ENCODE data around the gene CACNB4. TPM values are rescaled to one million over a fixed set of nuclear protein-coding genes. Genes with fewer than 3 reads are reported as not detected.

The CACNB4 gene
- total and polyA plus RNA-seq, 4 donors = 13.8 to 62.9 (median 23.6) TPM

- WGBS (ENCODE audit: insufficient coverage) = 45% methylated on average over 2 of the region's 5 CpGs
- no peaks in the 10 kb centered on the region for H3K9me3 ChIP-seq (ENCODE audit: control insufficient read depth, insufficient read depth, low read length)
- no peaks in the 10 kb centered on the region for H3K4me1 ChIP-seq (ENCODE audit: control insufficient read depth, insufficient read depth, low read length)
- H3K36me3 ChIP-seq (ENCODE audit: control insufficient read depth, insufficient read depth, low read length) = no peaks in the 10 kb centered on the region
- H3K27ac ChIP-seq (ENCODE audit: low read depth, low read length) = no peak overlapping the region
- DNase-seq (ENCODE audit: low read depth in 4 of 6, low spot score in 6 of 6) = peak in 1 of 6 donors; percentile 28
- H3K27me3 ChIP-seq (ENCODE audit: control insufficient read depth, insufficient read depth, low read length) = no peaks in the 10 kb centered on the region
- H3K4me3 ChIP-seq (ENCODE audit: low read depth, low read length) = no peak overlapping the region
These were observed 312.8 kb downstream of the CACNB4 start for GRCh38 chr2:151786077-151786476.

- peaks cover 3% of the 10 kb centered on the region for H3K36me3 ChIP-seq (ENCODE audit: control insufficient read depth, insufficient read depth, low read length)
- DNase-seq (ENCODE audit: low read depth in 4 of 6, low spot score in 6 of 6) = no peak
- no peaks in the 10 kb centered on the region for H3K9me3 ChIP-seq (ENCODE audit: control insufficient read depth, insufficient read depth, low read length)
- WGBS (ENCODE audit: insufficient coverage) = no CpG with 5 or more reads among the region's 2 CpGs
- H3K27me3 ChIP-seq (ENCODE audit: control insufficient read depth, insufficient read depth, low read length) = no peaks in the 10 kb centered on the region
- no peak overlapping the region for H3K4me3 ChIP-seq (ENCODE audit: low read depth, low read length)
- no peak overlapping the region for H3K27ac ChIP-seq (ENCODE audit: low read depth, low read length)
- no peaks in the 10 kb centered on the region for H3K4me1 ChIP-seq (ENCODE audit: control insufficient read depth, insufficient read depth, low read length)
These were observed 315.7 kb downstream of the CACNB4 start for GRCh38 chr2:151783133-151783520.

Small RNAs within 50 kb of the gene (small RNA-seq; reads per million reads assigned to genes)
- gene RPL30P2 (ENCODE audit: low replicate concordance) = not detected

Other genes starting within 250 kb of the CACNB4 start
- gene STAM2, start 76.7 kb upstream of the CACNB4 start, total RNA-seq = 10 to 100 TPM; 50.1 to 59.7 TPM
- gene STAM2, start 76.7 kb upstream of the CACNB4 start, polyA plus RNA-seq (ENCODE audit: insufficient read length in 2 of 2) = 10 to 100 TPM; 25.4 to 31.5 TPM
- 100 to 1,000 TPM in 1 of 2 donors, 10 to 100 TPM in 1; 81.1 to 150 TPM for gene FMNL2, start 236.1 kb upstream of the CACNB4 start, total RNA-seq
- gene FMNL2, start 236.1 kb upstream of the CACNB4 start, polyA plus RNA-seq (ENCODE audit: insufficient read length in 2 of 2) = 100 to 1,000 TPM; 142 to 173 TPM